SU-DHL-6 (cell line): Measurements from ENCODE around the gene SEPTIN12.

Experiments
- CTCF ChIP-seq: fragments of 200-600 bp; sonication (generic); IDR thresholded peaks from one replicate; pipeline ENCODE4 v1.5.1; 2017; ENCODE audit warnings: antibody characterized with exemption, mild to moderate bottlenecking, low read length, moderate library complexity; ENCODE audit not compliant: insufficient read depth, poor library complexity, severe bottlenecking
- EZH2phosphoT487 ChIP-seq: fragments of 200-600 bp; sonication (generic), shearing (Covaris generic); conservative IDR thresholded peaks from 2 replicates; pipeline ENCODE4 v1.6.1; 2018; ENCODE audit warnings: mild to moderate bottlenecking, antibody characterized with exemption, low read length, moderate library complexity, mixed read lengths

- TF ChIP-seq CTCF = no peak
- TF ChIP-seq EZH2phosphoT487 = no peak
Measured at GRCh38 chr16:4754865-4755264, 33.3 kb downstream of the SEPTIN12 start.
